ENCODE results near the gene CRYBA2.

DNA sequence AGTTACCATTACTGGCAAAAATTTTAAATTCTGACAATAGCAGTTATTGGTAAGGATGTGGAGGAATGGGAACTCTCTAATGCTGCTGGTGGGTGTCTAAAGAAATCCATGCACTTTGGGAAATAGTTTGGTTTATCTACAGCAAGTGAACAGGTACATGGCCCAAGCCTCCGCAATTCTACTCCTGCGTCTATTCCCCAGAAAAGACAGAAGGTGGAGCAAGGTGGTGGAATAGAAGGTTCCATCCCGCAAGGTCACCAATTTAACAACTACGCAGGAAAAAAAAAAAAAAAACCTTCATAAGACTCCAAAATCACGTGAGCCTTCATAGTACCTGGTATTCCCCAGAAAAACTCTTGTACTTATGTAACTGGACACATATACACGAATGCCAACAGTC lies 41.6 kb upstream of the CRYBA2 start:
- TF ChIP-seq, protein P1, sequence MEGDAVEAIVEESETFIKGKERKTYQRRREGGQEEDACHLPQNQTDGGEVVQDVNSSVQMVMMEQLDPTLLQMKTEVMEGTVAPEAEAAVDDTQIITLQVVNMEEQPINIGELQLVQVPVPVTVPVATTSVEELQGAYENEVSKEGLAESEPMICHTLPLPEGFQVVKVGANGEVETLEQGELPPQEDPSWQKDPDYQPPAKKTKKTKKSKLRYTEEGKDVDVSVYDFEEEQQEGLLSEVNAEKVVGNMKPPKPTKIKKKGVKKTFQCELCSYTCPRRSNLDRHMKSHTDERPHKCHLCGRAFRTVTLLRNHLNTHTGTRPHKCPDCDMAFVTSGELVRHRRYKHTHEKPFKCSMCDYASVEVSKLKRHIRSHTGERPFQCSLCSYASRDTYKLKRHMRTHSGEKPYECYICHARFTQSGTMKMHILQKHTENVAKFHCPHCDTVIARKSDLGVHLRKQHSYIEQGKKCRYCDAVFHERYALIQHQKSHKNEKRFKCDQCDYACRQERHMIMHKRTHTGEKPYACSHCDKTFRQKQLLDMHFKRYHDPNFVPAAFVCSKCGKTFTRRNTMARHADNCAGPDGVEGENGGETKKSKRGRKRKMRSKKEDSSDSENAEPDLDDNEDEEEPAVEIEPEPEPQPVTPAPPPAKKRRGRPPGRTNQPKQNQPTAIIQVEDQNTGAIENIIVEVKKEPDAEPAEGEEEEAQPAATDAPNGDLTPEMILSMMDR (IDR thresholded peaks at IDR 0.05), result no peak
- no peak for TF ChIP-seq POLR2A (IDR thresholded peaks at IDR 0.05)
